SU-DHL-6 (cell line): ENCODE results near the gene FAM163B.

Source experiments
- H2AFZ ChIP-seq: fragments of 200-600 bp; sonication (generic); 2 replicates; pipeline ENCODE4 v1.6.1; 2014; ENCODE audit warnings: low read depth, mild to moderate bottlenecking, moderate library complexity, mixed read lengths, antibody characterized with exemption, low read length; ENCODE audit not compliant: severe bottlenecking
- H3F3A ChIP-seq: fragments of 200-600 bp; shearing (Covaris generic); 2 replicates; pipeline ENCODE4 v1.6.0; 2016; ENCODE audit warnings: antibody characterized with exemption, mild to moderate bottlenecking; ENCODE audit not compliant: insufficient read depth
- H3K27ac ChIP-seq: fragments of 200-600 bp; sonication (generic); 2 replicates; pipeline ENCODE4 v1.5.1; 2016; ENCODE audit warnings: low read depth, mild to moderate bottlenecking, low read length, moderate library complexity, mixed read lengths
- H3K27me3 ChIP-seq: fragments of 200-600 bp; sonication (generic), shearing (Covaris generic); 2 replicates; pipeline ENCODE4 v1.6.0; 2014; ENCODE audit warnings: mild to moderate bottlenecking, low read length
- H3K36me3 ChIP-seq: fragments of 200-600 bp; sonication (generic); 2 replicates; pipeline ENCODE4 v1.6.1; 2014; ENCODE audit warnings: mild to moderate bottlenecking, low read length, mixed read lengths
- H3K4me2 ChIP-seq: fragments of 300-600, 200-600 bp; shearing (Covaris generic), sonication (generic); 2 replicates; pipeline ENCODE4 v1.6.0; 2014; ENCODE audit warnings: low read length, low read depth, mild to moderate bottlenecking; ENCODE audit not compliant: poor library complexity, severe bottlenecking
- H3K4me3 ChIP-seq: fragments of 200-600 bp; sonication (generic); 2 replicates; pipeline ENCODE4 v1.5.1; 2014; ENCODE audit warnings: antibody characterized with exemption, low read length, mild to moderate bottlenecking, mixed read lengths; ENCODE audit not compliant: insufficient read depth, poor library complexity, severe bottlenecking
- H3K79me2 ChIP-seq: fragments of 200-600 bp; sonication (generic); 2 replicates; pipeline ENCODE4 v1.6.1; 2014; ENCODE audit warnings: mild to moderate bottlenecking, low read length, moderate library complexity; ENCODE audit not compliant: insufficient read depth
- H3K9ac ChIP-seq: fragments of 200-600 bp; sonication (generic); 2 replicates; pipeline ENCODE4 v1.7.0; 2014; ENCODE audit warnings: mild to moderate bottlenecking, low read length
- H3K9me2 ChIP-seq: fragments of 200-600 bp; sonication (generic); replicated peaks from 2 replicates; pipeline ENCODE4 v1.6.1; 2014; ENCODE audit warnings: low read length; ENCODE audit not compliant: insufficient read depth
- H3K9me3 ChIP-seq: fragments of 200-600 bp; sonication (generic); 2 replicates; pipeline ENCODE4 v1.6.1; 2014; ENCODE audit warnings: low read length, mixed read lengths; ENCODE audit not compliant: insufficient read depth
- H4K20me1 ChIP-seq: fragments of 200-600 bp; sonication (generic); 2 replicates; pipeline ENCODE4 v1.6.1; 2014; ENCODE audit warnings: low read depth, mild to moderate bottlenecking, antibody characterized with exemption, low read length, moderate library complexity, mixed read lengths
- CTCF ChIP-seq: fragments of 200-600 bp; sonication (generic); IDR thresholded peaks from one replicate; pipeline ENCODE4 v1.5.1; 2017; ENCODE audit warnings: antibody characterized with exemption, mild to moderate bottlenecking, low read length, moderate library complexity; ENCODE audit not compliant: insufficient read depth, poor library complexity, severe bottlenecking
- EZH2phosphoT487 ChIP-seq: fragments of 200-600 bp; sonication (generic), shearing (Covaris generic); conservative IDR thresholded peaks from 2 replicates; pipeline ENCODE4 v1.6.1; 2018; ENCODE audit warnings: mild to moderate bottlenecking, antibody characterized with exemption, low read length, moderate library complexity, mixed read lengths

FAM163B gene

GRCh38 chr9:133583111-133583510 lies 26.1 kb downstream of the FAM163B start:
- Histone ChIP-seq H4K20me1 (no peaks in the 10 kb centered on the region), H3K4me3 (no peak overlapping the region), H3K9ac (no peak overlapping the region), H3K27ac (no peak overlapping the region), H3K4me2 (no peak overlapping the region), H3K79me2 (no peaks in the 10 kb centered on the region), H3K9me2 (no peaks in the 10 kb centered on the region), H3K36me3 (no peaks in the 10 kb centered on the region), H3K27me3 (no peaks in the 10 kb centered on the region), H2AFZ (no peak overlapping the region), H3F3A (no peaks in the 10 kb centered on the region), H3K9me3 (no peaks in the 10 kb centered on the region)
- no peak for TF ChIP-seq CTCF
- no peak for TF ChIP-seq EZH2phosphoT487

GRCh38 chr9:133582501-133583045 lies 26.6 kb downstream of the FAM163B start:
- no peak overlapping the region for H3K4me2 ChIP-seq
- no peaks in the 10 kb centered on the region for H3K27me3 ChIP-seq
- H2AFZ ChIP-seq: no peak overlapping the region
- no peak overlapping the region for H3K9ac ChIP-seq
- H4K20me1 ChIP-seq: no peaks in the 10 kb centered on the region
- no peak for TF ChIP-seq CTCF
- no peak for TF ChIP-seq EZH2phosphoT487
- no peak overlapping the region for H3K27ac ChIP-seq
- H3K36me3 ChIP-seq: no peaks in the 10 kb centered on the region
- H3F3A ChIP-seq: no peaks in the 10 kb centered on the region
- no peaks in the 10 kb centered on the region for H3K79me2 ChIP-seq
- H3K9me2 ChIP-seq: no peaks in the 10 kb centered on the region
- H3K9me3 ChIP-seq: no peaks in the 10 kb centered on the region
- no peak overlapping the region for H3K4me3 ChIP-seq

GRCh38 chr9:133581513-133582343 lies 27.5 kb downstream of the FAM163B start:
- TF ChIP-seq CTCF: no peak
- TF ChIP-seq EZH2phosphoT487: no peak
- no peak overlapping the region for H3K9ac ChIP-seq

More at GRCh38 chr9:133581513-133582343, 27.5 kb downstream of the FAM163B start:
- H3K9me2 ChIP-seq: no peaks in the 10 kb centered on the region
- H3K4me3 ChIP-seq: no peak overlapping the region
- H3K9me3 ChIP-seq: no peaks in the 10 kb centered on the region
- no peaks in the 10 kb centered on the region for H3K79me2 ChIP-seq
- H3F3A ChIP-seq: no peaks in the 10 kb centered on the region
- H3K27me3 ChIP-seq: no peaks in the 10 kb centered on the region
- H4K20me1 ChIP-seq: no peaks in the 10 kb centered on the region
- H3K4me2 ChIP-seq: no peak overlapping the region
- no peak overlapping the region for H3K27ac ChIP-seq
- no peaks in the 10 kb centered on the region for H3K36me3 ChIP-seq
- H2AFZ ChIP-seq: no peak overlapping the region
